T-helper 22 cell (primary cell): ENCODE measurements around the gene SLC24A3.

ENCODE experiments used
- DNase-seq: peaks from one replicate; pipeline ENCODE4 v3.0.0-alpha.2; 2020; ENCODE audit warnings: low read depth

The SLC24A3 gene

GRCh38 chr20:19427480-19427879, 215.0 kb downstream of the SLC24A3 start:
- no peak for DNase-seq

- no peak for DNase-seq
These were observed 215.5 kb downstream of the SLC24A3 start for GRCh38 chr20:19427913-19428312.

GRCh38 chr20:19428324-19428723, 215.9 kb downstream of the SLC24A3 start:
- DNase-seq: no peak

GRCh38 chr20:19429538-19429937, 217.1 kb downstream of the SLC24A3 start:
- no peak for DNase-seq

- no peak for DNase-seq
These were observed 218.3 kb downstream of the SLC24A3 start for GRCh38 chr20:19430641-19431315.

GRCh38 chr20:19431316-19431700, 218.9 kb downstream of the SLC24A3 start:
- DNase-seq: no peak

- no peak for DNase-seq
These were observed 219.5 kb downstream of the SLC24A3 start for GRCh38 chr20:19431906-19432305.

GRCh38 chr20:19433371-19434350, 221.2 kb downstream of the SLC24A3 start:
- DNase-seq: no peak

- no peak for DNase-seq
These were observed 222.9 kb downstream of the SLC24A3 start for GRCh38 chr20:19435316-19435715.

GRCh38 chr20:19435821-19436220, 223.4 kb downstream of the SLC24A3 start:
- no peak for DNase-seq

GRCh38 chr20:19438488-19438887, 226.0 kb downstream of the SLC24A3 start:
- DNase-seq: no peak

GRCh38 chr20:19440660-19441527, 228.5 kb downstream of the SLC24A3 start:
- DNase-seq: no peak

GRCh38 chr20:19446246-19446645, 233.8 kb downstream of the SLC24A3 start:
- no peak for DNase-seq

- no peak for DNase-seq
These were observed 236.2 kb downstream of the SLC24A3 start for GRCh38 chr20:19448632-19449031.

GRCh38 chr20:19449051-19449450, 236.6 kb downstream of the SLC24A3 start:
- no peak for DNase-seq

GRCh38 chr20:19451231-19451922, 238.9 kb downstream of the SLC24A3 start:
- DNase-seq: no peak

- no peak for DNase-seq
These were observed 239.5 kb downstream of the SLC24A3 start for GRCh38 chr20:19451923-19452295.

GRCh38 chr20:19453410-19453809, 241.0 kb downstream of the SLC24A3 start:
- no peak for DNase-seq

- DNase-seq: no peak
These were observed 241.4 kb downstream of the SLC24A3 start for GRCh38 chr20:19453862-19454261.

GRCh38 chr20:19456595-19457395, 244.4 kb downstream of the SLC24A3 start:
- no peak for DNase-seq

- DNase-seq: no peak
These were observed 245.2 kb downstream of the SLC24A3 start for GRCh38 chr20:19457611-19458010.
